NT2/D1 (cell line): ENCODE measurements around the gene IWS1.

Source experiments
- YY1 ChIP-seq: IDR thresholded peaks from 2 replicates; pipeline ENCODE4 v1.6.1; 2011; ENCODE audit not compliant: insufficient read length, insufficient read depth
- ZNF274 ChIP-seq: IDR thresholded peaks from 2 replicates; pipeline ENCODE4 v1.6.1; 2011; ENCODE audit warnings: mild to moderate bottlenecking, low read depth, low read length

DNA sequence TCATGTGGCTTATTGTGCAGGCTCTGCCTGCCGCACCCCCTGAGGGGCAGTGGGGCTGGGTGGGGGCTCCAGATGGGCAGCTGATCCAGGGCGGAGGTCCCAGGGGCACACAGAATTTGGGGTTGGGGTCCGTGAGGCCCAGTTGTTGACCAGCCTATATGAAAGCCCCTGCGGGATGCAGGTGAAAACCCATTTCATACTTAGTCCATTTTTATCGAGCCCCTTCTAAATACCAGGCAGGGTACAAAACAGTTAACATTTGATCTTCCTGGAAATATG is 39.8 kb upstream of the IWS1 start:
- TF ChIP-seq YY1 (no peak), ZNF274 (no peak)
